ENCODE measurements around the gene C4orf51. TPM values are rescaled to one million over a fixed set of nuclear protein-coding genes. Genes with fewer than 3 reads are reported as not detected.
"Not testable (repeated sequence)": the region's sequence is repeated elsewhere in the genome, so short reads cannot be mapped to it uniquely, and the experiment has no call there.

The C4orf51 gene
- not detected for total RNA-seq

GRCh38 chr4:145679991-145680455, at the start of gene C4orf51:
C4orf51 (plus strand) TSS chr4:145680146; CDS start chr4:145680204, 58 bp downstream.
- no peak for DNase-seq (ENCODE audit: low spot score in 2 of 2)
- Histone ChIP-seq H3K27ac (peak within 1 kb of the TSS; percentile 25 to 62), H3K36me3 (no peaks in the 10 kb centered on the region), H3K4me3 (no peak within 1 kb of the TSS), H3K4me1 (peaks cover 4 to 5% of the 10 kb centered on the region in 2 donors), H3K9me3 (peaks cover 0 to 10% of the 10 kb centered on the region in 2 donors), H3K27me3 (no peaks in the 10 kb centered on the region)
- no peak for TF ChIP-seq CTCF (IDR thresholded peaks at IDR 0.05)
- intact Hi-C loops (cut with DNase I), result no loop called here

GRCh38 chr4:145635117-145635516, 44.8 kb upstream of the C4orf51 start:
- no peak overlapping the region for H3K4me3 ChIP-seq

GRCh38 chr4:145635630-145636029, 44.3 kb upstream of the C4orf51 start:
- Histone ChIP-seq H3K27me3 (no peaks in the 10 kb centered on the region), H3K27ac (no peak overlapping the region), H3K4me3 (no peak overlapping the region), H3K4me1 (peaks cover 0 to 5% of the 10 kb centered on the region in 2 donors), H3K9me3 (no peaks in the 10 kb centered on the region), H3K36me3 (peaks cover 0 to 12% of the 10 kb centered on the region in 2 donors)
- intact Hi-C loops (cut with DNase I), result no loop called here
- no peak for DNase-seq (ENCODE audit: low spot score in 2 of 2)
- TF ChIP-seq CTCF (IDR thresholded peaks at IDR 0.05), result no peak

More at GRCh38 chr4:145635117-145635516, 44.8 kb upstream of the C4orf51 start:
- Histone ChIP-seq H3K9me3 (no peaks in the 10 kb centered on the region), H3K36me3 (peaks cover 0 to 12% of the 10 kb centered on the region in 2 donors), H3K27ac (no peak overlapping the region), H3K27me3 (no peaks in the 10 kb centered on the region), H3K4me1 (peaks cover 0 to 3% of the 10 kb centered on the region in 2 donors)
- intact Hi-C loops (cut with DNase I), result no loop called here
- DNase-seq (ENCODE audit: low spot score in 2 of 2), result no peak
- TF ChIP-seq CTCF (IDR thresholded peaks at IDR 0.05), result no peak

GRCh38 chr4:145639186-145639698, 40.7 kb upstream of the C4orf51 start:
- no peak for TF ChIP-seq CTCF (IDR thresholded peaks at IDR 0.05)
- intact Hi-C loops (cut with DNase I), result no loop called here
- Histone ChIP-seq H3K4me3 (no peak overlapping the region), H3K4me1 (peaks cover 0 to 5% of the 10 kb centered on the region in 2 donors), H3K27me3 (no peaks in the 10 kb centered on the region), H3K27ac (no peak overlapping the region), H3K36me3 (peaks cover 0 to 7% of the 10 kb centered on the region in 2 donors), H3K9me3 (no peaks in the 10 kb centered on the region)
- no peak for DNase-seq (ENCODE audit: low spot score in 2 of 2)

GRCh38 chr4:145640236-145640635, 39.7 kb upstream of the C4orf51 start:
- DNase-seq (ENCODE audit: low spot score in 2 of 2); H3K4me1 ChIP-seq; H3K4me3 ChIP-seq; H3K36me3 ChIP-seq; intact Hi-C loops (cut with DNase I); H3K27me3 ChIP-seq; H3K9me3 ChIP-seq: not testable (repeated sequence)
- H3K27ac ChIP-seq, result peak overlapping the region in 1 of 2 donors; percentile 42

- no peak for TF ChIP-seq CTCF (IDR thresholded peaks at IDR 0.05)
- Histone ChIP-seq H3K9me3 (no peaks in the 10 kb centered on the region), H3K4me3 (no peak overlapping the region), H3K27ac (no peak overlapping the region), H3K27me3 (no peaks in the 10 kb centered on the region), H3K36me3 (peaks cover 0 to 18% of the 10 kb centered on the region in 2 donors), H3K4me1 (peaks cover 0 to 5% of the 10 kb centered on the region in 2 donors)
- intact Hi-C loops (cut with DNase I), result no loop called here
- DNase-seq (ENCODE audit: low spot score in 2 of 2), result no peak
These were observed 36.7 kb upstream of the C4orf51 start for GRCh38 chr4:145643295-145643694.
